Measurements from ENCODE around the gene OR9Q1. TPM values are rescaled to one million over a fixed set of nuclear protein-coding genes. Genes with fewer than 3 reads are reported as not detected.
A peak's percentile ranks its signal among the peaks of the same experiment; 100 is the strongest.

Gene OR9Q1
- total and polyA plus RNA-seq, 2 experiments from 2014 or later = not detected

- Histone ChIP-seq H2AFZ (0 out of 2 replicates have a peak overlapping the region, but pooled peaks have one; percentile 67), H3K36me3 (ENCODE audit: insufficient read depth) (no peaks in the 10 kb centered on the region), H3K9me2 (ENCODE audit: insufficient read depth) (no peaks in the 10 kb centered on the region), H3K4me3 (no peak overlapping the region), H3F3A (replicated peaks; ENCODE audit: low read depth) (no peaks in the 10 kb centered on the region), H4K20me1 (replicated peaks; ENCODE audit: insufficient read depth) (no peaks in the 10 kb centered on the region), H3K4me2 (no peak overlapping the region), H3K27ac (ENCODE audit: low read depth) (no peak overlapping the region), H3K79me2 (replicated peaks; ENCODE audit: insufficient read depth) (no peaks in the 10 kb centered on the region), H3K27me3 (ENCODE audit: insufficient read depth) (no peaks in the 10 kb centered on the region), H3K4me1 (ENCODE audit: insufficient read depth) (no peaks in the 10 kb centered on the region)
- Mint-ChIP-seq H3K4me3 (no peak overlapping the region), H3K9me3 (no peaks in the 10 kb centered on the region), H3K4me1 (no peaks in the 10 kb centered on the region), H3K36me3 (ENCODE audit: low read depth) (no peaks in the 10 kb centered on the region), H3K27me3 (ENCODE audit: insufficient read depth, low read depth, poor library complexity) (no peaks in the 10 kb centered on the region), H3K27ac (no peak overlapping the region)
- no peak for DNase-seq (ENCODE audit: low spot score)
- no peak for ATAC-seq
- no peak for TF ChIP-seq JUNB (IDR thresholded peaks at IDR 0.05; ENCODE audit: unreplicated experiment)
- no peak for TF ChIP-seq CTCF (conservative IDR thresholded peaks at IDR 0.05; ENCODE audit: low read depth in 2 of 2)
- no peak for TF ChIP-seq POLR2AphosphoS5 (IDR thresholded peaks at IDR 0.05; ENCODE audit: low read depth)
- no peak for TF ChIP-seq STAT1 (IDR thresholded peaks at IDR 0.05; ENCODE audit: unreplicated experiment)
- TF ChIP-seq EZH2 (IDR thresholded peaks at IDR 0.05; ENCODE audit: low read depth, unreplicated experiment) = no peak
- TF ChIP-seq ETS1 (IDR thresholded peaks at IDR 0.05) = no peak
These were observed 129.1 kb downstream of the OR9Q1 start for GRCh38 chr11:58152781-58153180.

GRCh38 chr11:58164389-58164788, 140.7 kb downstream of the OR9Q1 start:
- TF ChIP-seq STAT1 (IDR thresholded peaks at IDR 0.05; ENCODE audit: unreplicated experiment) (no peak), EZH2 (IDR thresholded peaks at IDR 0.05; ENCODE audit: low read depth, unreplicated experiment) (no peak), JUNB (IDR thresholded peaks at IDR 0.05; ENCODE audit: unreplicated experiment) (no peak), CREB1 (CRISPR knock-in tag; IDR thresholded peaks at IDR 0.05; ENCODE audit: low read depth) (no peak), ETS1 (IDR thresholded peaks at IDR 0.05) (no peak), EZH2phosphoT487 (IDR thresholded peaks at IDR 0.05; ENCODE audit: unreplicated experiment) (no peak), ZNF114 (CRISPR knock-in tag; IDR thresholded peaks at IDR 0.05) (no peak), CTCF (conservative IDR thresholded peaks at IDR 0.05; ENCODE audit: low read depth in 2 of 2) (no peak)
- Histone ChIP-seq H3F3A (replicated peaks; ENCODE audit: low read depth) (no peaks in the 10 kb centered on the region), H3K27ac (ENCODE audit: low read depth) (no peak overlapping the region), H3K27me3 (ENCODE audit: insufficient read depth) (no peaks in the 10 kb centered on the region), H3K9me2 (ENCODE audit: insufficient read depth) (0 out of 2 replicates have a peak, but pooled peaks cover 9% of the 10 kb centered on the region), H3K4me2 (no peak overlapping the region), H3K4me3 (no peak overlapping the region), H4K20me1 (replicated peaks; ENCODE audit: insufficient read depth) (no peaks in the 10 kb centered on the region), H3K36me3 (ENCODE audit: insufficient read depth) (no peaks in the 10 kb centered on the region), H3K79me2 (replicated peaks; ENCODE audit: insufficient read depth) (no peaks in the 10 kb centered on the region), H3K4me1 (ENCODE audit: insufficient read depth) (no peaks in the 10 kb centered on the region), H2AFZ (peak overlapping the region; percentile 33; the same call in 1 of the 2 replicates)
- Mint-ChIP-seq H3K27ac (no peak overlapping the region), H3K36me3 (ENCODE audit: low read depth) (no peaks in the 10 kb centered on the region), H3K4me1 (peaks cover 3% of the 10 kb centered on the region; the same call in 2 of the 3 replicates), H3K27me3 (ENCODE audit: insufficient read depth, low read depth, poor library complexity) (peaks cover 4% of the 10 kb centered on the region), H3K4me3 (no peak overlapping the region), H3K9me3 (no peaks in the 10 kb centered on the region)
- ATAC-seq (no peak), DNase-seq (ENCODE audit: low spot score) (no peak)

Measured in GM23338 (cell line).